NT2/D1 (cell line): ENCODE data around the gene CREB3.

ENCODE experiments used
- SUZ12 ChIP-seq: IDR thresholded peaks from 2 replicates; pipeline ENCODE4 v1.6.1; 2011; ENCODE audit not compliant: insufficient read length, insufficient read depth; ENCODE audit errors: extremely low read depth
- ZNF274 ChIP-seq: IDR thresholded peaks from 2 replicates; pipeline ENCODE4 v1.6.1; 2011; ENCODE audit warnings: mild to moderate bottlenecking, low read depth, low read length

DNA sequence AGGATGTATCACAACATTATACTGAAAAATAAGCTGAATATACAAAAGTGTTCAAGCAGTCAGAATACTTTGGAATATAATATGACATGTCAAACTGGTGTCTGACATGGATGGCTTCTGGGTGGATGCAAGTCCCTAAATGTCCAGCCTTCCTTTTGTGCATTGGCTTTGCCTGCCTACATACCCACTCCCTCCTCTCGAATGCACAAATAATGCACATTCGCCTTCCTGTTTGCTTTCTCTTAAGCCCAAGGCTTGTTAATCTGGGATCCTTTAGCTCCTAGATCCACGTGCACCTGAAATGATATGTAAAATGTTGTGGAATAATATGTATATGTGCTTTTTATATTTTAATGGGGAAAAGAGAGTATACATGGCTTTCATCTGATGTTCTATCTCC, 46.0 kb downstream of the CREB3 start:
- no peak for TF ChIP-seq ZNF274
- no peak for TF ChIP-seq SUZ12
